GM21526 (cell line): Measurements from ENCODE around the gene MMS19.
"Not testable (repeated sequence)": the region's sequence is repeated elsewhere in the genome, so short reads cannot be mapped to it uniquely, and the experiment has no call there.

ENCODE experiments used
- ATAC-seq: cut with Tn5 transposase; IDR thresholded peaks from one replicate; pipeline ENCODE4 v1.9.1; 2021; ENCODE audit warnings: moderate library complexity; ENCODE audit not compliant: unreplicated experiment, low FRiP score

Gene MMS19

GRCh38 chr10:97427571-97428179, 70.5 kb downstream of the MMS19 start:
- ATAC-seq: no peak

- no peak for ATAC-seq
Measured at GRCh38 chr10:97426776-97427570, 71.2 kb downstream of the MMS19 start.

GRCh38 chr10:97425964-97426775, 72.1 kb downstream of the MMS19 start, which contains the start of gene PGAM1:
Gene PGAM1 (plus strand): TSS chr10:97426191. CDS start chr10:97426308, 117 bp downstream.
- ATAC-seq: peak; percentile 64

- not testable (repeated sequence) for ATAC-seq
Measured at GRCh38 chr10:97423757-97424098, 74.5 kb downstream of the MMS19 start.

- no peak for ATAC-seq
Measured at GRCh38 chr10:97416565-97416964, 81.7 kb downstream of the MMS19 start.

- no peak for ATAC-seq
Measured at GRCh38 chr10:97412891-97413304, 85.3 kb downstream of the MMS19 start.

- ATAC-seq: no peak
Measured at GRCh38 chr10:97411406-97411805, 86.8 kb downstream of the MMS19 start.

GRCh38 chr10:97408496-97408992, 89.7 kb downstream of the MMS19 start:
- no peak for ATAC-seq
